NCI-H187 treated with DMSO at 0.1 percent for 48 hours (cell line): Measurements from ENCODE around the gene CELF4.

Source experiments
- DNase-seq: peaks from one replicate; lab custom pipeline; 2025; lab: John Stamatoyannopoulos, UW

Gene CELF4

DNA sequence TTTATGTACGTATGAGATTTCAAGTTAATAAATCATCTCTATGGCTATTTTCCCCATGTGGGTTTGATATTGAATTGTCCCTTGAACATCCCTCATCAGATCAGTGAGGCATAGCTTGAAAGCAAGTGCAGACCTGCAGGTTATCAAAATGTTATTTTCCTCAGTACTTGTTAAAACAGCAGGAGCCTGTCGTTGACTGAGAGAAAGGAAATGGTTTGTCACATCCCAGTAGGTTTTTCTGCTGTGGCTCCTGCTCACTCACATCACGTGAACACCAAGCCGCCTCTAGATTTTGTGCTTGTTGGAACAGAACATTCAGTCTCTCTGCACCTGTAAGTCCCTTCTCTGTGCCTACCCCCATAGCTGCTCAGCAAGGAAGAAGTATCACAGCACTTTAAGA, 340.3 kb downstream of the CELF4 start:
- no peak for DNase-seq

DNA sequence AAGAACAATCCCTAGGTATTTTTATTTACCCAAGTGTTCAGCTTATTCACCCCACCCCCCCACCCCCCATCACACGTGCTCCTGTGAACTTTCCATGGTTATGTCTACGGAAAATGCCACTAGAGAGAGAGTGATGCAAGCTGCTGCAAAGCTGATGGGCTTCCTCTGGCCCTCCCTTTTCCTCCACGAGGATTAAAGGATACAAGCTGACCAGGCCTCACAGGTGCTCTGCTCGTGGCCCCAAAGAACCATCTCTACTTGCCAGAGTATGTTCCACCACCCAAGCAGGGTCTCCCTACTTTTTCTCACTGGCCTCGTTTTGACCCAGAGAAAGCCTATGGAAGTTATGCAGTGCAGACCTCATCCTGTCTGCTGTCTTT, 342.6 kb downstream of the CELF4 start:
- DNase-seq, result no peak

DNA sequence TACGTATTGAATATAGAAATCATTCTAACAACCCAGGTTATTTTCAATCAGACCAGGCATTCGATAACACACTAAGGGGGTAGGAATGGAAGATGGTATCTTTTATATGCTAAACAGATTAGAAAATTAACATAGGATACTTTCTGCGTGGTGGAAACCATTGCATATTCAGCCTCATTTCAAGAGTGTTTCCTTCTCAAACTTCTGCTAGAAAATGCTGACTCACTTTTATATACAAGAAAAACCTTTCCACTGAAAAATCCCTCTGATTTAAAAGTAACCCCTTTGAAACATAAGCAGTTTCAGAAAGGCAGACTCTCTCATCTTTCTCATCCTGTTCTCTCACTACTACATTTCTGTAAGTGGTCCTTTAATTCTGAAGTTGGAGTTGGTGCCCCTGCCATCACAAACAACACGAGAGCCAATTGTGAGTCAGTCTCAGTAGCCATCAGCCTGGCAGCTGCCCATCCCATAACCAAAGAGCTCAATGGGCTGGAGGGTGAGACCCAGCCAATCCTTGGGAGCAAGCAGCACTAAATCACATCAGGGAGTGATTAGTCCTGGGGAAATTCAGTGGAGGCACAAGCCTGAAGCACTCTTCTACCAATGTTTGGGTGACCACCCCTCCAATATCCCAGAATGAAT, 343.1 kb downstream of the CELF4 start:
- DNase-seq, result no peak

DNA sequence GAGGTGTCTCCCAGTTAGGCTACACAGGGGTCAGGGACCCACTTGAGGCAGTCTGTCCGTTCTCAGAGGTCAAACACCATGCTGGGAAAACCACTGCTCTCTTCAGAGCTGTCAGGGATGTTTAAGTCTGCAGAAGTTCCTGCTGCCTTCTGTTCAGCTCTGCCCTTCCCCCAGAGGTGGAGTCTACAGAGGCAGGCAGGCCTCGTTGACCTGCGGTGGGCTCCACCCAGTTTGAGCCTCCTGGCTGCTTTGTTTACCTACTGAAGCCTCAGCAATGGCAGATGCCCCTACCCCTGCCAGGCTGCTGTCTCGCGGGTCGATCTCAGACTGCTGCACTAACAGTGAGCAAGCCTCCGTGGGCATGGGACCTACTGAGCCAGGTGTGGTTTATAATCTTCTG, 346.3 kb downstream of the CELF4 start:
- no peak for DNase-seq

DNA sequence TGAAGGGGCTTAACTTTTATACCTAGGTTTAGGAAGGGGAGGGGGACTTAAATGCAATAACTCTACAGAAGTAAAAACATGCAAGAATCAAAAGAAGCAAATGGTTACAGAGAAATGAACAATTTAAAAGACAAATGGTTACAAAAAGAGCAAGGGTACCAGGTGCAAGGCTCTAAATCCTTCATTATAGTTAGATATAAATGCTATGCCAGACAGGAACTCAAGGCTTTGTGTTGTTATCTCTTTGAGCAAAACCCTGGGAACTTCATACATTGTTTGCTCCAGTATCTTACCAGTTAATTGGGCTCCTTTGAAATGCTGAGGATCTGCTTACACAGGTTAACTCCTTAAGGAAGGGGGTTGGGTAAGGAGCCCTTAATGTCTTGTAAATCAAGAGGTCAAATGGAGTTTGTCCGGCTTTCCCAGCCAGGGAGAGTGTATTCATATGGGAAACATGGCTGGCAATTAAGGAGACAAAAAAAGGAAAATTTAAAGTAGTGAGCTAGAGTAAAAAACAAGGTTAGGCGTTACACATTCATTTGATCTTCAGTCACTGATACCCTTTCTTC, 347.5 kb downstream of the CELF4 start:
- DNase-seq, result no peak

DNA sequence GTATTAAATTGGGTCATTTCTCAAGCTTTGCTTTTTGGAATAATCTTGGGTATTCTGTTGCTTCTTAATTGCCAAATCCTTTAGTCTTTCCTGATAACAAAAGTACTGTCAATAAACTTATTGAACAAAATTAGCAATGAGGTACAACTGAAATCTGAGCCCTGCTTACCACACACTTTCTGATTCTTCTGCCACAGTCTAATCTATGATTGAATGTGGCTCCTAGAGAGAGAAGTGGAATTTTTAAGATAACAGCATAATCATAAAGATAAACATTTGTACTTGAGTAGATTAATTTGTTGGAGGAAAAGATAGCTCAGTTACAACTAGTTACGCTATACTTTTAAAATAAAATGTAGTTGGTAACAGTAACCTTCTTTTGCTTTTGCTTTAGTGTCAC, 354.8 kb downstream of the CELF4 start:
- no peak for DNase-seq

DNA sequence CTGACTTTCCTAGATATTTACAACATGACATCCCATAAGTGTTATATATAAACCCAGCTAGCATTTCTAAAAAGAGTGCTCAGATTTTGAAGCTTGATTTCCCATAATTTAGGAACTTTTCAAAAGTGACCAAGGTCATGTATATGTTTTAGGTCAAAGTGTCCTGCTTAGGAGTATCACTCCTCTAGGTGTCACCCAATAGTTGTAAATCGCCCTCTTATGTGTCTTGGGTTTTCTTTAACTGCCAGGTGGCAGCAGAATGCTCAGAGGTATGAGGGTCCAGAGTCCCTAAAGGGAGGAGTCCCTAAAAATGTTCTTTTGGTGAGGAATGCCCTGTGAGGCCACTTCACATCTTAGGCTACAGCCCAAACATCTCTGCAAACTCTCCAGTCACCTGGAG, 358.3 kb downstream of the CELF4 start:
- DNase-seq, result no peak

DNA sequence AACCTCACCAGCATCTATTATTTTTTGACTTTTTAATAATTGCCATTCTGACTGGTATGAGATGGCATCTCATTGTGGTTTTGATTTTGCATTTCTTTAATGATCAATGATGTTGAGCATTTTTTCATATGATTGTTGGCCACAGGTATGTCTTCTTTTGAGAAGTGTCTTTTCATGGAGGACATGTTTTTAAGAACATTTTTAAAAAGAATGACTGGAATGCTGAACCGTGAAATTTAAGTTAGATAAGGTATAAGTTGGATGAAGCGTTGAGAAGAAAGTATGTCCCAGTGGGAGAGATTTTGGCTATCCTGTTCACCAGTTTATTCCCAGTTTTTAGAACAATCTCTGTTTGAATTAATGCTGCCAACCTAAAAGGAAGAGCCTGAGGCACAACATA, 365.9 kb downstream of the CELF4 start:
- DNase-seq, result no peak
